HG02678 (cell line): ENCODE data around the gene TENM3.

Source experiments
- ATAC-seq: cut with Tn5 transposase; IDR thresholded peaks from one replicate; pipeline ENCODE4 v1.9.1; 2021; ENCODE audit warnings: mild to moderate bottlenecking, moderate library complexity; ENCODE audit not compliant: unreplicated experiment

Gene TENM3

GRCh38 chr4:182251116-182251515 lies 7.9 kb downstream of the TENM3 start:
- no peak for ATAC-seq

- no peak for ATAC-seq
These were observed 9.0 kb downstream of the TENM3 start for GRCh38 chr4:182252220-182252619.

GRCh38 chr4:182254026-182254780 lies 11.0 kb downstream of the TENM3 start:
- no peak for ATAC-seq

GRCh38 chr4:182255441-182256190 lies 12.4 kb downstream of the TENM3 start:
- no peak for ATAC-seq

GRCh38 chr4:182257016-182257415 lies 13.8 kb downstream of the TENM3 start:
- ATAC-seq: no peak

GRCh38 chr4:182257503-182257902 lies 14.3 kb downstream of the TENM3 start:
- ATAC-seq: no peak

GRCh38 chr4:182258441-182259000 lies 15.3 kb downstream of the TENM3 start:
- no peak for ATAC-seq

- ATAC-seq: no peak
These were observed 18.5 kb downstream of the TENM3 start for GRCh38 chr4:182261651-182262223.

- ATAC-seq: no peak
These were observed 20.4 kb downstream of the TENM3 start for GRCh38 chr4:182263562-182263961.

GRCh38 chr4:182264139-182264752 lies 21.0 kb downstream of the TENM3 start:
- no peak for ATAC-seq

- no peak for ATAC-seq
These were observed 22.7 kb downstream of the TENM3 start for GRCh38 chr4:182265881-182266280.

GRCh38 chr4:182267048-182267447 lies 23.8 kb downstream of the TENM3 start:
- no peak for ATAC-seq

- ATAC-seq: no peak
These were observed 25.8 kb downstream of the TENM3 start for GRCh38 chr4:182268966-182269365.

GRCh38 chr4:182271731-182272130 lies 28.5 kb downstream of the TENM3 start:
- no peak for ATAC-seq

- no peak for ATAC-seq
These were observed 28.9 kb downstream of the TENM3 start for GRCh38 chr4:182272151-182272550.

GRCh38 chr4:182273191-182273935 lies 30.2 kb downstream of the TENM3 start:
- no peak for ATAC-seq

GRCh38 chr4:182276210-182277109 lies 33.3 kb downstream of the TENM3 start:
- ATAC-seq: no peak

GRCh38 chr4:182277377-182277776 lies 34.2 kb downstream of the TENM3 start:
- ATAC-seq: no peak

GRCh38 chr4:182278729-182279128 lies 35.5 kb downstream of the TENM3 start:
- no peak for ATAC-seq
